Epithelial cell of prostate (primary cell): ENCODE data around the gene PHTF1.
A peak's percentile ranks its signal among the peaks of the same experiment; 100 is the strongest.
"Not testable (repeated sequence)": the region's sequence is repeated elsewhere in the genome, so short reads cannot be mapped to it uniquely, and the experiment has no call there.

Source experiments
- DNase-seq: peaks from one replicate; pipeline ENCODE4 v3.0.0-alpha.2; 2011; ENCODE audit warnings: low read depth, low spot score
- H3K27ac ChIP-seq: fragments of 450-650 bp; 2 replicates; pipeline ENCODE4 v1.5.1; 2017; ENCODE audit warnings: mild to moderate bottlenecking

The PHTF1 gene

GRCh38 chr1:113780374-113781146, 21.3 kb upstream of the PHTF1 start:
- no peak overlapping the region for H3K27ac ChIP-seq

GRCh38 chr1:113779542-113779941, 20.3 kb upstream of the PHTF1 start:
- no peak overlapping the region for H3K27ac ChIP-seq
- DNase-seq, result no peak

More at GRCh38 chr1:113780374-113781146, 21.3 kb upstream of the PHTF1 start:
- DNase-seq, result no peak

- H3K27ac ChIP-seq, result no peak overlapping the region
- no peak for DNase-seq
Observed at GRCh38 chr1:113777561-113777960, 18.3 kb upstream of the PHTF1 start.

- no peak overlapping the region for H3K27ac ChIP-seq
- DNase-seq, result no peak
Observed at GRCh38 chr1:113770031-113770430, 10.7 kb upstream of the PHTF1 start.

- H3K27ac ChIP-seq, result no peak overlapping the region
- DNase-seq, result no peak
Observed at GRCh38 chr1:113769601-113769970, 10.3 kb upstream of the PHTF1 start.

GRCh38 chr1:113768916-113769600, 9.8 kb upstream of the PHTF1 start:
- DNase-seq, result no peak
- no peak overlapping the region for H3K27ac ChIP-seq

DNA sequence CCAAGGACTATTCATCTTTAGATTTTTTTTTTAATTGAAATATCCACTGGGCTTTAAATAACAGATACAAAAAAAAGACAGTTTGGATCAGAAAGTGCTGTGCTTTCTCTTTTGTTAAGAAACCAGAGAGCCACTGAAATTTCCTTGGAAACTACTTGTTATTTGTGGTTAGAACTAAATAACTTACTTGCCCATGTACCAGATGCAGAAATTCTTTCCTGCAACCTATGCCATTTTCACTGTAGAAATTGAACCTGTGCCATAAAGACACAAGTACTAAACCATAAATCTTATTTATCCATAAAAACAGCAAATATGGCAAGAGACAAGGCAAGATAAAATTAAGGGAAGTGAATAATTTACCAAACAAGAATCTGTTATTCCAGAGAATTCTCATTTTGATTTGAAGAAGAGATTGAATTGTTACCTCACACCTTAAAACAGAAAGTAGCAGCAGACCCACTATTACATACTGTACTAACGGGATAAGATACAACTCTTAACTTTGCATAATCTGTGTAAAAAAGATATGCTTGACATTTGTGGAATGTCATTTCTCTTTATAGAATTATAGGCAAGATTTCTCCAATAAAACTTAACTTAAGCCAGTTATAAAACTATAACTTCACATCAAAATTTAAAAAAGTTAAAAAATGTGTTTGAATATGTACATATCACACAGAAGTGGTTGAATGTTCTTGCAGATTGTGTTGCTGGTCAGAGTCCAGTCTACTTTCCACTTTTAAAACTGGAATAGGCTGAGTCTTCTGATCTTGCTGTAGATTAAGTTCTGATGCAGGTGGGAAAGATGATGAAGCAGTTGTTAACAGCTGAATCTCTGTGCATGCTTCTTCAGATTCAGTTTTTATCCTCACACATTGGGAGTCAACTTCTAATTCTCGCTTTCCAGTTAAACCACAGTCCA, 6.3 kb upstream of the PHTF1 start:
- H3K27ac ChIP-seq, result no peak overlapping the region
- no peak for DNase-seq

DNA sequence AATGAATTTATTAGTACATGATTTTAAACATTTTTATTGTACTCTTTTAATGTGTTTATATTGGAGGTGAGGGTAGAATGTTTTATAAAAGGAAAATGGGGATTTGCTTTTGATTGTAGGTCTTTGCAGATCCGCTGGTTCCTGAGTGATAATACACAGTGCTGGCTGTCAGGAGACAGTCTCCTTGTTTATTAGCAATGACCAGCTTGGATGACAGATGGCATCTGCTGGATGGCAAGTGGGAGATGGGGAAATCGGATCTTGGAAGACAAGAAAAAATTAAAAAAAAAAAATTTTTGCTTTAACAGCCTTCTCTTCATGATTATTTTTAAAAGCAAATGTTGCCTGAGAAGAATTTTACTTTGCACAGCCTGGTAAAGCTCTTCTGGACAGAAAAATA, 4.4 kb upstream of the PHTF1 start:
- no peak overlapping the region for H3K27ac ChIP-seq

GRCh38 chr1:113761937-113762336, 2.7 kb upstream of the PHTF1 start:
- H3K27ac ChIP-seq, result no peak overlapping the region

More for the DNA sequence above, 4.4 kb upstream of the PHTF1 start:
- no peak for DNase-seq

GRCh38 chr1:113760102-113761080, 1.1 kb upstream of the PHTF1 start:
- peak overlapping the region; percentile 65 for H3K27ac ChIP-seq
- no peak for DNase-seq

More at GRCh38 chr1:113761937-113762336, 2.7 kb upstream of the PHTF1 start:
- DNase-seq, result no peak

DNA sequence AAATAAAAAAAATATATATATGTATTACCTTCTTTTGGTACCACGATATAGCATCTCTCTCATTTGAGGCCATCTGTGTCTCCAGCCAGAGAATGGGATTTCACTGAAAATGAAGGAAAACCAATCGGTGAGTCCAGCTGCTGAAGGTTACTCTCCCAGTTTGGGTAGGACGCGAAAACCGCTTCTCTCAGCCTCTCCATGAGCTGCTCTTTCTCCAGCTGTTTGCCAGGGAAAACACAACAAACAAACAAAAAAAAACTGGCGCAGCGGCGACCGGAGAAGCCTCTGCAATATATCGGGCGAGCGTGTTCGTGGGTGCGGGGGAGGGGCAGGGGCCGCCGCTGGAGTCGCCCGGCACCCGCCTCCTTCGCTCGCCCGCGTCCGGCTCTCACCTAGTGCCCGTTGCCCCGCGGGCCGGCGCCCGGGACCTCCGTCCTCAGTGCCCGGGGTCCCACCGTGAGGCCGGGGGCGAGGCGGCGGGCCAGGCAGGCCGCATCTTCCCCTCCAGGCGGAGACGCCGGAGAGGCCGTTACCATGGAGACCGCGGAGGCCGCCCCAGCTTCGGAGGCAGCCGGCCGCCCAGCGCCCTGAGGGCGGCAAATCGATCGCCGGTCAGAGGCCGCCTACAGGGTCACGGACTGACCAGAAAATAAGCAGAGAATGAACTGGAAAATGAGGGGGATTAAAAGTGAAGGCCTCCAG, 504 bp downstream of the PHTF1 start:
- no peak for DNase-seq

GRCh38 chr1:113756461-113756860, 2.8 kb downstream of the PHTF1 start:
- H3K27ac ChIP-seq, result no peak overlapping the region
- no peak for DNase-seq

More for the DNA sequence above, 504 bp downstream of the PHTF1 start:
- H3K27ac ChIP-seq, result peak overlapping the region; percentile 65

- DNase-seq, H3K27ac ChIP-seq: not testable (repeated sequence)
Observed at GRCh38 chr1:113753333-113753732, 6.0 kb downstream of the PHTF1 start.

- DNase-seq, result no peak
- H3K27ac ChIP-seq, result no peak overlapping the region
Observed at GRCh38 chr1:113751516-113751915, 7.8 kb downstream of the PHTF1 start.

DNA sequence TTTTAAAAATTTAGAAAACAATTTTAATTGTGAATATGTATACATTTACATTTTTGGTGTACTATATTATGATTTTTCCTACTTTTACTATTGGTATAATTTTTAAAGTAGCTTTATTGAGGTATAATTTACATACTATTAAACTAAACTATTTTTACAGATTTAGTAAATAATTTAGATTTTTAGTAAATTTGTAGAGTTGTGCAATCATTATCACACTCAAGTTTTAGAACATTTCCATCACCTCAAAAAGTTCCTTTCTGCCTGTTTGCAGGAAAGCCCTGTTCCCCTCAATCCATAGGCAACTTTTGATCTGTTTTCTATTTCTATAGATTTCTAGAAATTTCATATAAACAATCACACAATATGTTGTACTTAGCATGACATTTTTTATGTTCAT, 8.2 kb downstream of the PHTF1 start:
- no peak for DNase-seq
- no peak overlapping the region for H3K27ac ChIP-seq

DNA sequence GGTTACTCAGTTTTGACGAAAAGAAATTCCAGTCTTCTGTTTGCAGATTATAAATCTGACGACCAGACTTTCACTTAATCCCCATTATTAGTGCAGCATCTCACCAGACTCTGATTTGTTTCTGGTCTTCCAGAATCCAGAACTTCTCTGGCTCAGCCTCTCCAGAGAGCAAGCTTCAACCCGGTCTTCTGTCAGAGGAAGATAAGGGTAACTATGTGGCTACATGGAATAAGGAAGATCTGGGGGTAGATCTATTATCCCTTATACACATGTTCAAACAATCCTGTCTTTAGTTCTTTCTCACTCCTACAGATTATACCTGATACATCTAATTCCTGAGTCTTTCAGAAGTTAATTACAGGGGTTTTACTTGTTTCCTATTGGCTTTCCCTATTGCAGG, 9.9 kb downstream of the PHTF1 start:
- no peak overlapping the region for H3K27ac ChIP-seq
- DNase-seq, result no peak

- H3K27ac ChIP-seq, result no peak overlapping the region
- DNase-seq, result no peak
Observed at GRCh38 chr1:113747376-113747775, 11.9 kb downstream of the PHTF1 start.

DNA sequence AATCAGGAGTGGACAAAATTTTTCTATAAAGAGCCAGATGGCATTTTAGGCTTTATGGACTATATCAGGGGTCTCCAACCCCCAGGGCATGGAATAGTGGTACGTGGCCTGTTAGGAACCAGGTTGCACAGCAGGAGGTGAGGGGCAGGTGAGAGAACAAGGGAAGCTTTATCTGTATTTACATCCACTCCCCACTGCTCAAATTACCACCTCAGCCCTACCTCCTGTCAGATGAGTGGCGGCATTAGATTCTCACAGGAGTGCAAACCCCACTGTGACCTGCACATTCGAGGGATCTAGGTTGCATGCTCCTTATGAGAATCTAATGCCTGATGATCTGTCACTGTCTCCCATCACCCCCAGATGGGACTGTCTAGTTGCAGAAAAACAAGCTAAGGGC, 13.9 kb downstream of the PHTF1 start:
- H3K27ac ChIP-seq, result no peak overlapping the region
- DNase-seq, result no peak

- DNase-seq, result no peak
- no peak overlapping the region for H3K27ac ChIP-seq
Observed at GRCh38 chr1:113744114-113744513, 15.2 kb downstream of the PHTF1 start.
